Gastrocnemius medialis (tissue), 4 donors: ENCODE data around the gene PIP5KL1.
A peak's percentile ranks its signal among the peaks of the same experiment; 100 is the strongest.

Experiments
- CTCF ChIP-seq, 5 experiments: fragments of 450-650 bp in 3 of 5; fragments of 200-600 bp in 2 of 5; sonication (generic) in 2 of 5; IDR thresholded peaks in 4 of 5; conservative IDR thresholded peaks in 1 of 5; 1 replicate in 4 of 5; 2 replicates in 1 of 5; pipeline ENCODE4 v1.5.1; 2016 to 2019; ENCODE audit warnings: antibody characterized with exemption in 5 of 5, mild to moderate bottlenecking in 3 of 5, moderate library complexity in 3 of 5
- POLR2A ChIP-seq, 2 donors: fragments of 450-650 bp; IDR thresholded peaks; one replicate each; pipeline ENCODE4 v1.6.1; 2017; ENCODE audit warnings: antibody characterized with exemption in 2 of 2, mild to moderate bottlenecking in 2 of 2, moderate library complexity in 2 of 2

- TF ChIP-seq CTCF (IDR thresholded peaks at IDR 0.05 in 4 of 5, conservative IDR thresholded peaks at IDR 0.05 in 1 of 5) (peak; percentile 75 to 90 (median 84)), POLR2A (IDR thresholded peaks at IDR 0.05) (no peak)
Measured at GRCh38 chr9:127943731-127944144, 13.2 kb upstream of the PIP5KL1 start.
